ENCODE results near the gene BPIFB3. TPM values are rescaled to one million over a fixed set of nuclear protein-coding genes. Genes with fewer than 3 reads are reported as not detected.

Gene BPIFB3
- polyA plus RNA-seq, 1 donor (not counting 4 experiments of a cell fraction or from before 2014, with no cell fraction given) = not detected

DNA sequence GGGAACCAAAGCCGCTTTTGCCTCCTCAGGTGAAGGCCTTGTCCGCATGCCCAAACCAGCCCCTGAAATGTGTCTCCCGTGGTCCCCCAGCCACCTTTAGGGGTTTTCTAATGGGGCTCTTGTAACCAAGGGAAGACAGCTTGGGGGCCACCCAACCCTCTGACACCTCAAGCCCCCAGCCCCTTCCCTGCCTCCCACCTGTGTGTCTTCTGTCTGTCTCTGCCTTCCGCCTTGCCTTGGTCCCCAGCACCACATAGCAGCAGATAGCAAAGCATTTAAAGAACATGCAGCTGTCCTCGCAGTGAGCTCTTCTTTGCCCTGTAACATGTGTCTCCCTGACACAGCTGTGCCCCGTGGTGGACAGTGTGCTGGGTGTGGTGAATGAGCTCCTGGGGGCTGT is 9.6 kb downstream of the BPIFB3 start:
- Histone ChIP-seq H3K9me3 (ENCODE audit: control insufficient read depth, low read depth, low read length) (no peaks in the 10 kb centered on the region), H3K4me3 (ENCODE audit: control insufficient read depth in 2 of 3, extremely low read depth in 1 of 3, insufficient read depth in 2 of 3, low read depth in 1 of 3, low read length in 3 of 3) (no peak overlapping the region), H3K9ac (ENCODE audit: control insufficient read depth, extremely low read depth, insufficient read depth, low read length) (no peak overlapping the region), H3K4me2 (ENCODE audit: control insufficient read depth, extremely low read depth, insufficient read depth, low read depth, low read length) (no peak overlapping the region), H2AFZ (ENCODE audit: control insufficient read depth, low read length) (no peak overlapping the region), H3K36me3 (ENCODE audit: control insufficient read depth in 2 of 2, extremely low read depth in 1 of 2, insufficient read depth in 2 of 2, low read length in 2 of 2) (no peaks in the 10 kb centered on the region), H3K27me3 (ENCODE audit: control insufficient read depth, extremely low read depth, insufficient read depth, low read length) (no peaks in the 10 kb centered on the region), H3K79me2 (ENCODE audit: control insufficient read depth, insufficient read depth, low read length) (no peaks in the 10 kb centered on the region), H3K27ac (ENCODE audit: control insufficient read depth, insufficient read depth, low read length) (no peak overlapping the region), H3K9me1 (ENCODE audit: control insufficient read depth, extremely low read depth, insufficient read depth, low read length) (no peaks in the 10 kb centered on the region), H3K4me1 (ENCODE audit: control insufficient read depth, extremely low read depth, insufficient read depth, low read length) (peaks cover 4% of the 10 kb centered on the region), H4K20me1 (ENCODE audit: control insufficient read depth, extremely low read depth, insufficient read depth, low read length) (no peaks in the 10 kb centered on the region)
- dilution Hi-C loops (cut with MboI; ENCODE audit: extremely low pct_ligation_motif_present, low sequenced_read_pairs) = no loop called here
- FAIRE-seq (no peak), DNase-seq (ENCODE audit: low read depth, low spot score) (no peak)
- TF ChIP-seq EZH2 (IDR thresholded peaks at IDR 0.05; ENCODE audit: low read length) = no peak
- TF ChIP-seq, protein P1, sequence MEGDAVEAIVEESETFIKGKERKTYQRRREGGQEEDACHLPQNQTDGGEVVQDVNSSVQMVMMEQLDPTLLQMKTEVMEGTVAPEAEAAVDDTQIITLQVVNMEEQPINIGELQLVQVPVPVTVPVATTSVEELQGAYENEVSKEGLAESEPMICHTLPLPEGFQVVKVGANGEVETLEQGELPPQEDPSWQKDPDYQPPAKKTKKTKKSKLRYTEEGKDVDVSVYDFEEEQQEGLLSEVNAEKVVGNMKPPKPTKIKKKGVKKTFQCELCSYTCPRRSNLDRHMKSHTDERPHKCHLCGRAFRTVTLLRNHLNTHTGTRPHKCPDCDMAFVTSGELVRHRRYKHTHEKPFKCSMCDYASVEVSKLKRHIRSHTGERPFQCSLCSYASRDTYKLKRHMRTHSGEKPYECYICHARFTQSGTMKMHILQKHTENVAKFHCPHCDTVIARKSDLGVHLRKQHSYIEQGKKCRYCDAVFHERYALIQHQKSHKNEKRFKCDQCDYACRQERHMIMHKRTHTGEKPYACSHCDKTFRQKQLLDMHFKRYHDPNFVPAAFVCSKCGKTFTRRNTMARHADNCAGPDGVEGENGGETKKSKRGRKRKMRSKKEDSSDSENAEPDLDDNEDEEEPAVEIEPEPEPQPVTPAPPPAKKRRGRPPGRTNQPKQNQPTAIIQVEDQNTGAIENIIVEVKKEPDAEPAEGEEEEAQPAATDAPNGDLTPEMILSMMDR (optimal IDR thresholded peaks at IDR 0.05 in 1 of 3, IDR thresholded peaks at IDR 0.05 in 1 of 3, conservative IDR thresholded peaks at IDR 0.05 in 1 of 3; ENCODE audit: extremely low read depth in 1 of 3, insufficient read depth in 2 of 3, low read length in 3 of 3) = no peak

DNA sequence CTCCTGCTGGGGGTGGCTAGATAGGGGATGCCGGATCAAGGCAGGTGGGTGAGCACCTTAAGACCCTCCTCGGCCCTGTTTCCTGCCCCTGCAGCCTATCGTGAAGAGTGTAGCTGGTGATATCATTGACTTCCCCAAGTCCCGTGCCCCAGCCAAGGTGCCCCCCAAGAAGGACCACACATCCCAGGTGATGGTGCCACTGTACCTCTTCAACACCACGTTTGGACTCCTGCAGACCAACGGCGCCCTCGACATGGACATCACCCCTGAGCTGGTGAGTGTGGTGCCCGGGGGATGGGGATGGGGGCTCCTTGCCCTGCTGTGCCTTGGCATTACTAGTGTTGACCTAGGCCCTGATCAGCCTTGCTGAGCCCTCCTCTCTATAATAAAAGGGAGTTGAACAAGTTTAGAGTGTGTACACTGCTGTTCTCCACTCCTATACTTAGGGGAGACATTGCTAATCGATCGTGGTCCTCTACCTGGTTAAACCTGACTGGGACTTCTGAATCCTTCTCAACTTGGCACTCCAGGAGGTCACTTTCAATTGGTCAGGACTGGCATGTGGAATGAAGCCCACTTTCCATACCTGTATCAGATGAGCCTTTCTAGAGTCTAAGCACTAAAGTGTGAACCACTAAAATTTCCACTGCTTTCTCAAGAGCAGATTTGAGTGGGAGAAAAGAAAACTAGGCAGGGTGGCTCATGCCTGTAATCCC is 11.0 kb downstream of the BPIFB3 start:
- Histone ChIP-seq H2AFZ (ENCODE audit: control insufficient read depth, low read length) (no peak overlapping the region), H3K36me3 (ENCODE audit: control insufficient read depth in 2 of 2, extremely low read depth in 1 of 2, insufficient read depth in 2 of 2, low read length in 2 of 2) (no peaks in the 10 kb centered on the region), H3K9me3 (ENCODE audit: control insufficient read depth, low read depth, low read length) (no peaks in the 10 kb centered on the region), H3K27ac (ENCODE audit: control insufficient read depth, insufficient read depth, low read length) (no peak overlapping the region), H3K4me1 (ENCODE audit: control insufficient read depth, extremely low read depth, insufficient read depth, low read length) (peaks cover 4% of the 10 kb centered on the region), H4K20me1 (ENCODE audit: control insufficient read depth, extremely low read depth, insufficient read depth, low read length) (no peaks in the 10 kb centered on the region), H3K9me1 (ENCODE audit: control insufficient read depth, extremely low read depth, insufficient read depth, low read length) (no peaks in the 10 kb centered on the region), H3K9ac (ENCODE audit: control insufficient read depth, extremely low read depth, insufficient read depth, low read length) (no peak overlapping the region), H3K4me3 (ENCODE audit: control insufficient read depth in 2 of 3, extremely low read depth in 1 of 3, insufficient read depth in 2 of 3, low read depth in 1 of 3, low read length in 3 of 3) (no peak overlapping the region), H3K79me2 (ENCODE audit: control insufficient read depth, insufficient read depth, low read length) (no peaks in the 10 kb centered on the region), H3K27me3 (ENCODE audit: control insufficient read depth, extremely low read depth, insufficient read depth, low read length) (no peaks in the 10 kb centered on the region), H3K4me2 (ENCODE audit: control insufficient read depth, extremely low read depth, insufficient read depth, low read depth, low read length) (no peak overlapping the region)
- dilution Hi-C loops (cut with MboI; ENCODE audit: extremely low pct_ligation_motif_present, low sequenced_read_pairs) = no loop called here
- DNase-seq (ENCODE audit: low read depth, low spot score) (no peak), FAIRE-seq (no peak)
- TF ChIP-seq, protein P1 (optimal IDR thresholded peaks at IDR 0.05 in 1 of 3, IDR thresholded peaks at IDR 0.05 in 1 of 3, conservative IDR thresholded peaks at IDR 0.05 in 1 of 3; ENCODE audit: extremely low read depth in 1 of 3, insufficient read depth in 2 of 3, low read length in 3 of 3) = no peak
- no peak for TF ChIP-seq EZH2 (IDR thresholded peaks at IDR 0.05; ENCODE audit: low read length)
